Subcutaneous adipose tissue (tissue), 4 donors: ENCODE data around the gene PLD1. TPM values are rescaled to one million over a fixed set of nuclear protein-coding genes. Genes with fewer than 3 reads are reported as not detected.

Experiments used
- CTCF ChIP-seq: fragments of 450-650 bp; IDR thresholded peaks from one replicate; pipeline ENCODE4 v1.5.1; 2016; ENCODE audit warnings: low read depth, mild to moderate bottlenecking, control low read depth, antibody characterized with exemption, moderate library complexity
- total RNA-seq, 4 donors: library from RNA; depleted of rRNA; stranded (reverse); fragments of >200 nt; gene quantifications; one replicate each; pipeline ENCODE4 v1.1.0, GENCODE V29; 2016

PLD1 gene
- total RNA-seq, 4 donors from 2014 or later = 20.5 to 48.2 (median 26.9) TPM

DNA sequence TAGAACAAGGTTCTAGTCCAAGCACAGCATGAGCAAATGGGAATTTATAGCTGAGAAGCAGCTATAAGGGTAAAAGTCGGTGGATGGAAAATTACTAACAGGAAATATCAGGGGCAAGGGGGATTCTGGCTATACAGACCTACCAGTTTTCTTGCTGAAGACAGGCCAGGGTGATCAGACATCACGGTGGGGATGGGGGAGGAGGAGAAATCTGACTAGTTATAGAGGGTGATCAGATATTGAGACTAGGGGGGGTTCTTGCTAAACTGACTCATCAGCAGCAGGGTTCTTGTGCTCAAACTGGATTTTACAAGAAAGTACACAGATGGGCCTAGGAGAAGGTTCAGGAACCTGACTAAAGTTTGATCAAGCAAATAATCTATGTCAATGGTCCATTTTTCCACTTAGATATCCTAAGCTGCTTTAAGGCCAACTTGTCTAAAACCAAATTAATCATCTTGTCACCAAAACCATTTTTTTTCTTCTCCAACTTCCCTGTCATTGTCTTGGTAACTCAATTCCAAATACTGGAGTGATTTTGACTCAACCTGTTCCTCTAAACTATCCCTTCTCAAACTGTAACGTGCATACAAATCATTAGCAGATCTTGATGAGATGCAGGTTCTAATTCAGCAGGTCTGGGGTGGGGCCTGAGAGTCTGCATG is 37.4 kb upstream of the PLD1 start:
- no peak for TF ChIP-seq CTCF

- no peak for TF ChIP-seq CTCF
Observed at GRCh38 chr3:171847133-171847532, 36.9 kb upstream of the PLD1 start.

GRCh38 chr3:171846597-171846996 is 36.3 kb upstream of the PLD1 start:
- no peak for TF ChIP-seq CTCF

DNA sequence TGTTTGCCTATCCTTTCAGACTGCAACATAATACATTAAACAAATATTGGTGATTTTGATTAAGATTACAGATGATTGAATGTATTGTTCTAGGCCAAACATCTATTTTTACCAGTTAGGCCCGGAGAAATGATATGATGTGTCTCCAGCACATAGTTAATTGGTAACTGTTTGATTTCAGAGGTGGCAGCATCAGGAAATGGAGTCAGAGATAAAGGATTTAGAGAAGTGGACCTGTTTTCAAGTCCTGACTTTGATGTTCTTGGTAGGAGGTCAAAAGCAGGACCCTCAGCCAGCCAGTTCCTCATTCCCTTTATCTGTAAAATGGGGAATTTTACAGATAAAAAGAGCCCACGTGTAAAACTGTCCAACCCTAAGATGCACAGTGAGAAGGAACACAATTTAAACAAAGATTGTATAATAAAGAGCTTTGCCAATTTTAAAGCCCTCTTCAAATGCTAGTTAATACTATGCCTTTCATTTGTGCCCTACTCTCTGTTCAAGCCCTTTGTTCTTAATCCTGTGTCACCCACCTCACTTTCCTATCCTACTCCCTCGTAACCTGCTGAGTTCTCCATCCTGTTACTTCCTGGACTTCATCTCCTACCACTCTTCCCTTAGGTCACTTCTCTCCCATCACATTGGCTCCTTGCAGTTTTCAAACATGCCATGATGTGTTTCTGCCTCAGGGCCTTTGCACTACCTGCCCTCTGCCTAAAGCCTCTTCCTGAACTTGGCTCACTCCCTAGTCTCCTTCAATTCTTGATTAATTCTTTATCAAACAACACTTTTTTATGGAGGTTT is 35.4 kb upstream of the PLD1 start:
- TF ChIP-seq CTCF = no peak

GRCh38 chr3:171844873-171845272 is 34.6 kb upstream of the PLD1 start:
- TF ChIP-seq CTCF = no peak

GRCh38 chr3:171842864-171843518 is 32.7 kb upstream of the PLD1 start, which contains the start of gene TMEM212:
Gene TMEM212, plus strand, starts transcription at chr3:171843349. Its CDS starts 35 bp downstream, at chr3:171843384.
- no peak for TF ChIP-seq CTCF

- TF ChIP-seq CTCF = no peak
Observed at GRCh38 chr3:171841620-171842000, 31.3 kb upstream of the PLD1 start.
